Fibroblast of skin of scalp (primary cell): ENCODE measurements around the gene CCNI2.

Source experiments
- DNase-seq: peaks from one replicate; pipeline ENCODE4 v3.0.0-alpha.2; 2013

The CCNI2 gene

GRCh38 chr5:132750471-132751230 is 3.4 kb downstream of the CCNI2 start:
- no peak for DNase-seq

GRCh38 chr5:132751444-132751843 is 4.2 kb downstream of the CCNI2 start:
- DNase-seq: peak; percentile 77

- no peak for DNase-seq
These were observed 4.8 kb downstream of the CCNI2 start for GRCh38 chr5:132751971-132752580.

GRCh38 chr5:132752581-132753125 is 5.4 kb downstream of the CCNI2 start:
- no peak for DNase-seq

- DNase-seq: no peak
These were observed 6.1 kb downstream of the CCNI2 start for GRCh38 chr5:132753135-132753987.

GRCh38 chr5:132754111-132754510 is 6.9 kb downstream of the CCNI2 start:
- no peak for DNase-seq

- DNase-seq: peak; percentile 46
These were observed 7.7 kb downstream of the CCNI2 start for GRCh38 chr5:132754947-132755346.

- no peak for DNase-seq
These were observed 9.3 kb downstream of the CCNI2 start for GRCh38 chr5:132756542-132756941.

GRCh38 chr5:132758451-132758850 is 11.2 kb downstream of the CCNI2 start:
- DNase-seq: no peak

- DNase-seq: no peak
These were observed 12.2 kb downstream of the CCNI2 start for GRCh38 chr5:132759114-132760048.

GRCh38 chr5:132760049-132760420 is 12.8 kb downstream of the CCNI2 start:
- DNase-seq: no peak

- DNase-seq: no peak
These were observed 13.5 kb downstream of the CCNI2 start for GRCh38 chr5:132760601-132761317.

GRCh38 chr5:132761321-132762240 is 14.4 kb downstream of the CCNI2 start:
- no peak for DNase-seq

- no peak for DNase-seq
These were observed 15.2 kb downstream of the CCNI2 start for GRCh38 chr5:132762246-132763000.

GRCh38 chr5:132763181-132764036 is 16.2 kb downstream of the CCNI2 start:
- no peak for DNase-seq

GRCh38 chr5:132764051-132764450 is 16.8 kb downstream of the CCNI2 start:
- DNase-seq: no peak

GRCh38 chr5:132764671-132765238 is 17.5 kb downstream of the CCNI2 start:
- no peak for DNase-seq
